ENCODE data around the gene PAPPA2.

Gene PAPPA2

DNA sequence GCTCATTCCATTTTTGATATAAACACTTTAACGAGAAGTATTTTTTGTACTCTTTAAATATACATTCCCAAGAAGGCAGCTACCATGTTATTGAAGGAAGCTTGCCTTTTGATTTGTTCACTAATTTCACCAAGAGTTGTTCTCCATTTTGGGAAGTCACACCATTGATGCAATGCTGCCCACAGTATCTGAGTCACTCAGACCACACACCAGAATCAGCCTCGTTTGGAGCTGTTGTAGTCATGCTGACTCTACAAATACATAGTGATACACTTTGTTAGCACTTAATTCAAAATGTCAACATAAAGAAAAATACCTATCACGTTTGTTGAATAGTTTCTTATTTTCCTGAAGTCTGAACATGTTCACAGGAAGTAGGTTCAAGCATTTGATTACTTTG, 78.7 kb downstream of the PAPPA2 start:
- no peak overlapping the region for H3K18ac ChIP-seq (ENCODE audit: low read length)
- no peak overlapping the region for H2AK5ac ChIP-seq (ENCODE audit: low read length)
- H4K91ac ChIP-seq (ENCODE audit: low read depth, low read length), result no peak overlapping the region
- no peaks in the 10 kb centered on the region for H3K27me3 ChIP-seq (ENCODE audit: insufficient read depth, low read length)
- H2AFZ ChIP-seq (ENCODE audit: insufficient read depth, low read length, poor library complexity), result no peak overlapping the region
- H3K4me3 ChIP-seq (ENCODE audit: low read depth, low read length), result no peak overlapping the region
- H3K27ac ChIP-seq (ENCODE audit: low read depth, low read length), result no peak overlapping the region
- H3K36me3 ChIP-seq (ENCODE audit: control insufficient read depth in 1 of 2, insufficient read depth in 2 of 2, low read length in 2 of 2), result no peaks in the 10 kb centered on the region
- no peak overlapping the region for H3K14ac ChIP-seq (ENCODE audit: low read length)
- H2BK120ac ChIP-seq (ENCODE audit: insufficient read depth, low read length, poor library complexity), result no peak overlapping the region
- no peak overlapping the region for H3K4me2 ChIP-seq (ENCODE audit: low read length)
- no peak overlapping the region for H4K12ac ChIP-seq (ENCODE audit: low read depth, low read length)
- H2BK12ac ChIP-seq (ENCODE audit: low read length), result no peak overlapping the region
- peak; percentile 44 to 61 for DNase-seq
- no peak overlapping the region for H3K23ac ChIP-seq (ENCODE audit: low read length)
- no peak overlapping the region for H4K8ac ChIP-seq (ENCODE audit: low read depth, low read length)
- H3K9ac ChIP-seq (ENCODE audit: low read length), result no peak overlapping the region
- H3K79me2 ChIP-seq (ENCODE audit: control insufficient read depth, insufficient read depth, low read length, poor library complexity), result no peaks in the 10 kb centered on the region
- no peaks in the 10 kb centered on the region for H3K79me1 ChIP-seq (ENCODE audit: low read length)
- H3K4me1 ChIP-seq (ENCODE audit: control insufficient read depth in 1 of 2, insufficient read depth in 2 of 2, low read length in 2 of 2), result no peaks in the 10 kb centered on the region
- no CpG with 5 or more reads among the region's 3 CpGs for WGBS (ENCODE audit: extremely low coverage, insufficient coverage, insufficient read length)
- H3K4ac ChIP-seq (ENCODE audit: low read depth, low read length), result no peak overlapping the region
- peaks cover 3% of the 10 kb centered on the region for H3K9me3 ChIP-seq (ENCODE audit: insufficient read depth, low read depth, low read length)
- H2BK5ac ChIP-seq (ENCODE audit: low read depth, low read length, poor library complexity), result no peak overlapping the region

DNA sequence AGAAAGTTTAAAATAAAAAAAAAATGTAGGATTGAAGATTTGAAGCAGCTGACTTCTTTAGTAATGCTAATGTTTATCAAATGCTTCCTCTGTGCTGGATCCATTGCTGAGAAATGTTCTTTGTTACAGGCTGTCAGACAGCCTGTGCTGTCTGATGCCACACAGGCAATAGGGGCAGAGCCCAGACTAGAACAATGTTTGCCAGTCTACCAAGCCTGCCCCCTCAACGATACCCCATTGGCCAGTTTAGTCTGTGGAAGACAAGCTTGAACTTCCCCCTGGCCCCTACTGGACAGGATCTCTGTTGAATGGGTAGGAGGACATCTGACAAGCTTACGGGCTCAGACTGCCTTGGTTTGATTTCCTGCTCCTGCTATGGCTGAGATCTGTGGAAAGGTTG, 79.4 kb downstream of the PAPPA2 start:
- no peak overlapping the region for H3K23ac ChIP-seq (ENCODE audit: low read length)
- no peak overlapping the region for H2BK12ac ChIP-seq (ENCODE audit: low read length)
- no peak overlapping the region for H3K9ac ChIP-seq (ENCODE audit: low read length)
- no peak overlapping the region for H4K12ac ChIP-seq (ENCODE audit: low read depth, low read length)
- H3K27ac ChIP-seq (ENCODE audit: low read depth, low read length), result no peak overlapping the region
- no peak overlapping the region for H2AK5ac ChIP-seq (ENCODE audit: low read length)
- no peak for DNase-seq
- H3K4me2 ChIP-seq (ENCODE audit: low read length), result no peak overlapping the region
- peaks cover 3% of the 10 kb centered on the region for H3K9me3 ChIP-seq (ENCODE audit: insufficient read depth, low read depth, low read length)
- H2BK120ac ChIP-seq (ENCODE audit: insufficient read depth, low read length, poor library complexity), result no peak overlapping the region
- H3K36me3 ChIP-seq (ENCODE audit: control insufficient read depth in 1 of 2, insufficient read depth in 2 of 2, low read length in 2 of 2), result no peaks in the 10 kb centered on the region
- no peaks in the 10 kb centered on the region for H3K4me1 ChIP-seq (ENCODE audit: control insufficient read depth in 1 of 2, insufficient read depth in 2 of 2, low read length in 2 of 2)
- no peak overlapping the region for H2BK5ac ChIP-seq (ENCODE audit: low read depth, low read length, poor library complexity)
- H4K8ac ChIP-seq (ENCODE audit: low read depth, low read length), result no peak overlapping the region
- no peaks in the 10 kb centered on the region for H3K79me1 ChIP-seq (ENCODE audit: low read length)
- no peak overlapping the region for H3K4me3 ChIP-seq (ENCODE audit: low read depth, low read length)
- no peak overlapping the region for H3K14ac ChIP-seq (ENCODE audit: low read length)
- H3K18ac ChIP-seq (ENCODE audit: low read length), result no peak overlapping the region
- no peak overlapping the region for H2AFZ ChIP-seq (ENCODE audit: insufficient read depth, low read length, poor library complexity)
- no CpG with 5 or more reads among the region's 2 CpGs for WGBS (ENCODE audit: extremely low coverage, insufficient coverage, insufficient read length)
- no peaks in the 10 kb centered on the region for H3K79me2 ChIP-seq (ENCODE audit: control insufficient read depth, insufficient read depth, low read length, poor library complexity)
- no peak overlapping the region for H3K4ac ChIP-seq (ENCODE audit: low read depth, low read length)
- H3K27me3 ChIP-seq (ENCODE audit: insufficient read depth, low read length), result no peaks in the 10 kb centered on the region
- H4K91ac ChIP-seq (ENCODE audit: low read depth, low read length), result no peak overlapping the region

DNA sequence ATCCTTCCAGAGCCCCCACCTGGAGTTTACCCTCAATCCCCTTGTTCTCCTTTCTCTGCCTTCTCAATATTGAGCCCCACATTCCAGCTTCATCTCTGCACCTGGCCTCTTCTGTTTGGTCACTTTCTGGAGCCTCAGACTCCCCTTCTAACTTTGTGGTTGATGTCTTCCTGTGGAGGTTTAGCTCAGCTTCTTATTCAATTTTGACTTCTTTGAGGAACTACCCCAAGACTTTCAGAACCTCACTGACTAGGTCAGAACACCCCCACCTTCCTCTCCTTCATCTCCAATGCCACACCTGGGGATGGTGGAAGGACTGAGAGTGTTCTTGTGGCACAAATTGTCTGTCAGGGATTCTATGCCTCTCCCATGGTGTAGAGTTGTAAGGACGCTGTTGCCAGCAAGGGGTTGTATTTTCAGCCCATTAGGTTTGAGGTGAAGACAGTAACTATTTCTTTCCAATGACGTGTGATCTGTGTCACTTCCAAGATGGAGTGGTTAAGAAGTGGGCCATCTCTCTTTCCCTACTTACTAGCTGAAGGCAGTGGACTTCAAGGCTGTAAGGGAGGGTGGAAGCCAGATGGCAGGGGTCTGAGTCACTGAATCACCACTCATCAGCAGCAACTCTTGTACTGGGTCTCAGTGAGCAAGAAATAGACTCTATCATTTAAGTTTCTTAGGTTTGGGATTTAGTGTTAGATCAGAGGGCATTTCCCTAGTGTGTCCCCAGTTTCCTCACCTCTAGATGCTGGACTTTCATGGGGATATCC, 80.6 kb downstream of the PAPPA2 start:
- Histone ChIP-seq H4K12ac (ENCODE audit: low read depth, low read length) (no peak overlapping the region), H3K4ac (ENCODE audit: low read depth, low read length) (no peak overlapping the region), H3K4me2 (ENCODE audit: low read length) (no peak overlapping the region), H3K9ac (ENCODE audit: low read length) (no peak overlapping the region), H2AFZ (ENCODE audit: insufficient read depth, low read length, poor library complexity) (no peak overlapping the region), H3K79me1 (ENCODE audit: low read length) (no peaks in the 10 kb centered on the region), H2AK5ac (ENCODE audit: low read length) (no peak overlapping the region), H2BK5ac (ENCODE audit: low read depth, low read length, poor library complexity) (no peak overlapping the region), H3K36me3 (ENCODE audit: control insufficient read depth in 1 of 2, insufficient read depth in 2 of 2, low read length in 2 of 2) (no peaks in the 10 kb centered on the region), H3K18ac (ENCODE audit: low read length) (no peak overlapping the region), H3K23ac (ENCODE audit: low read length) (no peak overlapping the region), H3K9me3 (ENCODE audit: insufficient read depth, low read depth, low read length) (peaks cover 3% of the 10 kb centered on the region), H2BK12ac (ENCODE audit: low read length) (no peak overlapping the region), H3K27ac (ENCODE audit: low read depth, low read length) (no peak overlapping the region), H3K27me3 (ENCODE audit: insufficient read depth, low read length) (no peaks in the 10 kb centered on the region), H2BK120ac (ENCODE audit: insufficient read depth, low read length, poor library complexity) (no peak overlapping the region), H4K8ac (ENCODE audit: low read depth, low read length) (no peak overlapping the region), H3K79me2 (ENCODE audit: control insufficient read depth, insufficient read depth, low read length, poor library complexity) (no peaks in the 10 kb centered on the region), H3K4me3 (ENCODE audit: low read depth, low read length) (no peak overlapping the region), H3K4me1 (ENCODE audit: control insufficient read depth in 1 of 2, insufficient read depth in 2 of 2, low read length in 2 of 2) (no peaks in the 10 kb centered on the region), H4K91ac (ENCODE audit: low read depth, low read length) (no peak overlapping the region), H3K14ac (ENCODE audit: low read length) (no peak overlapping the region)
- WGBS (ENCODE audit: extremely low coverage, insufficient coverage, insufficient read length), result no CpG with 5 or more reads among the region's 2 CpGs
- peak in 1 of 2 donors; percentile 54 for DNase-seq

DNA sequence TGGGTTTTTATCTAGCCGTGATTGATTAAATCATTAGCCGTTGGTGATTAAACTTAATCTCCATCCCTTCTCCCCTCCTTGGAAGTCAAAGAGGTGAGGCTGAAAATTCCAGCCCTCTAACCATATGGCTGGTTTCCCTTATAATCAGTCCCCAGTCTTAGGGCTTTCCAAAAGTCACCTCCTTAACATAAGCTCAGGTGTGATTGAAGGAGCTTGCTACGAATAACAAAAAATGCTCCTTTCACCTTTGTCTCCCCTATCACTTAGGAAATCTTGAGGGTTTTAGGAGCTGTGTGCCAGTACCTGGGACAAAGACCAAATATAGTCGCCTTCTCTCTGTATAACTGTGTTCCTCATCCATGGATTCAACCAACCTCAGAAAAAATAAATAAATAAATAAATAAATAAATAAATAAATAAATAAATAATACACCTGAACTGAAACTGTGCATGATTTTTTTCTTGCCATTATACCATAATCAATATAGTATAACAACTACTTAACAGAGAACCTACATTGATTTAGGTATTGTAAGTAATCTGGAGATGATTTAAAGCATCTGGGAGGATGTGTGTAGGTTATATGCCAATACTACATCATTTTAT, 82.2 kb downstream of the PAPPA2 start:
- Histone ChIP-seq H2BK5ac (ENCODE audit: low read depth, low read length, poor library complexity) (no peak overlapping the region), H3K79me2 (ENCODE audit: control insufficient read depth, insufficient read depth, low read length, poor library complexity) (no peaks in the 10 kb centered on the region), H2AFZ (ENCODE audit: insufficient read depth, low read length, poor library complexity) (no peak overlapping the region), H2BK12ac (ENCODE audit: low read length) (no peak overlapping the region), H2AK5ac (ENCODE audit: low read length) (no peak overlapping the region), H2BK120ac (ENCODE audit: insufficient read depth, low read length, poor library complexity) (no peak overlapping the region), H3K79me1 (ENCODE audit: low read length) (no peaks in the 10 kb centered on the region), H3K9me3 (ENCODE audit: insufficient read depth, low read depth, low read length) (peaks cover 3% of the 10 kb centered on the region), H3K23ac (ENCODE audit: low read length) (no peak overlapping the region), H4K8ac (ENCODE audit: low read depth, low read length) (no peak overlapping the region), H3K18ac (ENCODE audit: low read length) (no peak overlapping the region), H3K36me3 (ENCODE audit: control insufficient read depth in 1 of 2, insufficient read depth in 2 of 2, low read length in 2 of 2) (no peaks in the 10 kb centered on the region), H3K4ac (ENCODE audit: low read depth, low read length) (no peak overlapping the region), H4K91ac (ENCODE audit: low read depth, low read length) (no peak overlapping the region), H3K4me3 (ENCODE audit: low read depth, low read length) (no peak overlapping the region), H3K14ac (ENCODE audit: low read length) (no peak overlapping the region), H3K4me1 (ENCODE audit: control insufficient read depth in 1 of 2, insufficient read depth in 2 of 2, low read length in 2 of 2) (no peaks in the 10 kb centered on the region), H3K27ac (ENCODE audit: low read depth, low read length) (no peak overlapping the region), H3K9ac (ENCODE audit: low read length) (no peak overlapping the region), H3K4me2 (ENCODE audit: low read length) (no peak overlapping the region), H4K12ac (ENCODE audit: low read depth, low read length) (no peak overlapping the region), H3K27me3 (ENCODE audit: insufficient read depth, low read length) (no peaks in the 10 kb centered on the region)
- WGBS (ENCODE audit: extremely low coverage, insufficient coverage, insufficient read length), result no CpG with 5 or more reads among the region's 4 CpGs
- DNase-seq, result no peak

Measured in trophoblast cell (in vitro differentiated cells and primary cell).